NCI-H1092 treated with DMSO at 0.1 percent for 48 hours (cell line): ENCODE data around the gene EMC9.

Source experiments
- DNase-seq: peaks from one replicate; lab custom pipeline; 2025; lab: John Stamatoyannopoulos, UW

Gene EMC9, protein sequence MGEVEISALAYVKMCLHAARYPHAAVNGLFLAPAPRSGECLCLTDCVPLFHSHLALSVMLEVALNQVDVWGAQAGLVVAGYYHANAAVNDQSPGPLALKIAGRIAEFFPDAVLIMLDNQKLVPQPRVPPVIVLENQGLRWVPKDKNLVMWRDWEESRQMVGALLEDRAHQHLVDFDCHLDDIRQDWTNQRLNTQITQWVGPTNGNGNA

DNA sequence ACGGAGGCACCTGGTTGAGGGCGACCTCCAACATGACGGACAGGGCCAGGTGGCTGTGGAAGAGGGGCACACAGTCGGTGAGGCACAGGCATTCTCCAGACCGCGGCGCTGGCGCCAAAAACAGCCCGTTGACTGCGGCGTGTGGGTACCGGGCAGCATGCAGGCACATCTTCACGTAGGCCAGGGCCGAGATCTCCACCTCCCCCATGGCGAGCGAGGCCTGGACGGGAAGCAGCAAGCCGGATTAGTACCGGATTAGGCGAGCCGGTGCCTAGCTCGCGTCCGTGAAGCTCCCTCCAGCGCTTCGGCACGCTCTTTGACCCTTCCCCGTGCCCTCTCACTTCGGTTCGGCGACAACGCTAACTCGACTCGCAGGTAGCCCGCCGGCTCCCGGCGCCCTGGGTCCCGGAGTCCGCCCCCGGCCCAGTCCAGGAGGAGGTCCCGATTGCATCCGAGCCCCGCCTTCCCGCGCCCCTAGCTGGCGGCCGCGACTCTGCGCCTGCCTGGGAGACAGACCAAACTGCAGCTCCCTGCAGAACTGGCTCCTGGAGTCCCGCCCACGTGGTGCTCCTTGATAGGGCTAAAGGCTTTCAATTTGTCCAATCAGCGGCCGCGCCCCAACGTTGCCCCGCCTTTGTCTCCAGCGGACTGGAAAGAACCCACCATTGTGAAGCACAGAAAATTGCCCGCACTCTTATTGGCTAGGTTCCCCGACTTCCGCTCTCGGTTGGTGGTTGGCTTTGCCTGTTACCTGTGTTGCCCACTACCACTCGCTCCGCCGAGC, at the start of gene EMC9:
TSS of gene EMC9 (minus strand) at position 495 of the 784 bp plus-strand sequence. CDS start at position 208, 287 bp downstream.
- peak; percentile 100 for DNase-seq

DNA sequence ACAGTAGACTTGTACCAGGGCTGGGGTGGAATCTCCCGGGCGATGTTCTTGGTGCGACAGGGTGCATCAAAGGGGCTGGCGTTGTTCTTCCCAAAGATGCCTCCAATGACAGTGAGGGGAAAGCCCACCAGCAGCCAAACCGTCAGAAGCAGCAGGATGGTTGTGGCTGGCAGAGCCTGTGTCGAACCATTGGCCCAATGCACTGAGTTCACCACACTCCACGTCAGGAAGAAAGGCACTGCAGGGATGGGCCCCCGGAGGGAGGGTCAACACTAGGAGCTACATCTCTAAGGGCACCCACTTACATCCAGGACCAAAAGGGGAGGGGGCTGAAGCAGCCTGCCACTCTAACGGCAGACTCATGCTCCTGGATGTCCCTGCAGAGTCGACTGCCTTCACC, 49.0 kb upstream of the EMC9 start:
- DNase-seq: no peak

DNA sequence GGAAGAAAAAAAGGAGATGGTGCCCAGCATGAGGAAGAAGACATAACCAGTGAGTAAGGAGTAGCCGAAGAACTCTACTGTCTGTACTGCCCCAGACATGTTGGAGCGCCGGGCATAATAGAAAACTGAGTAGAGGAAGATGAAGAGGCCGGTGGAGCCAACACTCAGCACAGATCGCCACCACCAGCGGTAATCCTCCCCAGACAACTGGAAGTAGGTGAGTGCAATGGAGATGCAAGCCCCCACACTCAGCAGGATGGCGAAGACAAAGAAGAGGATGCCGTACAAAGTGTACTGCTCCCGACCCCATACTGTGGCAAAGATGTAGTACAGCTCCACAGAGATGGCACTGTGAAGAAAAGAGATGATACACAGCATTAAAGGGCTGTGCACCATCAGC, 48.1 kb upstream of the EMC9 start:
- no peak for DNase-seq

DNA sequence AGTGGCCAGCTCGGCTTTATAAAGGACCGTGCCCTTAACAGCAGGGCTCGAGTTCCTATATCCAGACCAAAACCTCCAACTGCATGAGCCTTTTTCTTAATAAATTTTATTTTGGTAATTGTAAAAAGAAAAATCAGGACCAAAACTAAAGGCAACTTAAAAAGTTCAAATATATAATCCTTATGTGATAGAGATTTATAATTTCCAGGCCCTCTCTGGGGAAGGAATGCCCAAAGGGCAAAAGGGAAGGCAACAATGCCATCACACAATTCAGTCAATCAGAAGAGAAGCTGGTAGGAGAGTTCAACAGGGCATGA, 47.6 kb upstream of the EMC9 start:
- DNase-seq: no peak

DNA sequence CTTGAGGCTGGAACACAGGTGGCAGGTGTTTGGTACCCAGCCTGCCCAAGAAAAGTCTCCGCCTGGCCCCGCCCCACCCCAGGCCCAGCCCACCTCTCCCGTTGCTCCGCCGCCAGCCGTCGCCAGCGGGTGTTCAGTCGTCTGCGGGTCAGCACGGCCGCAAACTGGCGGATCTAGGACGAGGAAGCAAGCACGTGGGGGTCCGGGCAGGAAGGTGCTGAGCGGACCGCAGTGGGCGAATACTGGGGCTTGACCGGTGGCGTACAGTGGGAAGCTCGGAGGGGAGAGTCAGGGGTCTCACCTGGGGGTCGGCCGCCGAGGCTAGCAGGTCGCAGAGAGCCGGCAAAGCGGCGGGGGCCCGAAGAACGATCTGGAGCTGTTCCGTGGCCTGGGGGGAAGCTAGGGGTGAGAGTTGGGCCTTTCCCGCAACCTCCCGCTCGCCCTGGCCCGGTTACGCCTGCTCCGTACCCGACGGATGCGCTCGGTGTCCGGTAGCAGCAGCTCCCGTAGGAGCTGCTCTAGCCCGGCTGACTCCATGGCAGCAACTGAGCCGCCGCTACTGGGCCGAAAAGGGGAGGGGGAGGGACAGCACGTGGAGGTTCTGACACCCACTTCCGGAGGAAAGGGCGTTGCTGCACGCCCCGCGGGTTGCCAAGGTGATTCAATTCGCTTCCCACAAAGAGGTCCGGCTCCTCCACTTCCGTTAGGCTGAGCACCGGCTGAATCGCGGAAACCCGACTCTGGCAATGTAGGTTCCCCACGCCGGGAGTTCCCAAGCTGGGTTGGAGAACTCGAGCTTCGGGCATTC, 47.1 kb upstream of the EMC9 start, which contains the start of gene IPO4:
TSS of gene IPO4 (minus strand) at position 566 of the 808 bp plus-strand sequence. CDS start at position 537, 29 bp downstream.
- DNase-seq: peak; percentile 99

DNA sequence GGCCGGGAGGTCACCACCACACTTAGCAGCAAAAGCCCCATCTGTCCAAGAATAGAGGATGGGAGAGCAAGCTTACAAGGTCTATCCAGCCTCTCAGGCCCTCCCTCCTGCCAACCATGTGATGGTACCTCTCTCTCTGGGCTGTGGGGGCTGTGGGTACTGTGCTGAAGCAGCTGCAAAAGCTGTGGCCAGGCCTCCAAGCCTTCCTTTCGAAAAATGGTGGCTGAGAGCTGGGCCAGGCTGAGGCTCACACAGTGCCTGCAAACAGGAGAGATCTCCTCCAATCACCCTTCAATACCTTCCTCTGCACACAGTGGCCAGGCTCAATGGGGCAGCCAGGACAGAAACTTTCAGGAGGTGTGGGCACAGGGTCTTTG, 46.1 kb upstream of the EMC9 start:
- DNase-seq: no peak

DNA sequence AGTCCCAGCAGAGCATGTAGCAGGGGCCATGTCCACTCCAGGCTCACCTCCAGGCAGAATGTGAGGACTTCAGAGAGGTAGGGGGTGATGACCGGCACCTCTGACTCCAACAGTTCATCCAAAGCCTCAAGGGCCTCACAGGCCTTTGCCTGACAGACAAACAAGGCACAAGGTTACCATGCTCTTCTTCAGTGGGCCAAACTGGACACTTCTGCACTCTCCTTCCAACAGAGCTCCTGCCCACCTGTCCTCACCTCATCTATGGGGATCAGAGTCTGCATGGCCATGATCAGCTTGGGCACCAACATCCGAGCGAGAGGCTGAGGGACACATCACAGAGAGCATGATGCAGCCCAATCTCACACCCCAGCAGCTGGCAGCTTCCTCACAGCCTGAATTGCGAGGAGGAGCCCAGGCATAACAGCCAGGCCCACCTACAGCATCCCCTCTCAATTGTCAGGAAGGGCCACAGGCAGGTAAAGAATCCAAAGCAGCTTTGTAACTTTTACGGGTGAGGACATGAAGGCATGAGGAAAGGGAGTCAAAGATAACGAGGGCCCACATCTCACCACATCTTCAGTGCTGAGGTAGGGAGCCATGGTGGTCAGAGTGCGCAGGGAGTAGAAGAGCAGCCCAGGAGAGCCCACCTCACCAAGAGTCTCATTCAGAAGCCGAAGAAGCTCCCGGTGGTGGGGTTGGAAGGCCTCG, 45.6 kb upstream of the EMC9 start:
- no peak for DNase-seq

DNA sequence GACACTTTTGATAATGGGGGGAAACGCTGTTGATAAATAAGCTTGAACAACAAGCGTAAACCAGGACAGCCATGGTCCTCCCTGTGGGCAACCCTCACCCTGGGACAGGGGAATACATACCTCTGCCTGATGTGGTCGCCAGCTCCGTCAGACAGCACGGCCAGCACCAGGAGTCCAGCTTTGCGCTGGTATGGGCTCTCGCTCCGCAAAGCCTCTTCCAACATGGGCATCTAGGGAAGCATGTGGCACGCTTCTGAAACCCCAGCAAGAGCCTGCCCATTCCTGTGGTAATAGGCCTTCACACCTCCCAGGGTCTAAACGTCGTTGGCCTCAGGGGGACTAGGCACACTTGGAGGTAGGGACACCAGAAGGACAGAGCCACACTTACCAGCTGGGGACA, 44.4 kb upstream of the EMC9 start:
- no peak for DNase-seq

DNA sequence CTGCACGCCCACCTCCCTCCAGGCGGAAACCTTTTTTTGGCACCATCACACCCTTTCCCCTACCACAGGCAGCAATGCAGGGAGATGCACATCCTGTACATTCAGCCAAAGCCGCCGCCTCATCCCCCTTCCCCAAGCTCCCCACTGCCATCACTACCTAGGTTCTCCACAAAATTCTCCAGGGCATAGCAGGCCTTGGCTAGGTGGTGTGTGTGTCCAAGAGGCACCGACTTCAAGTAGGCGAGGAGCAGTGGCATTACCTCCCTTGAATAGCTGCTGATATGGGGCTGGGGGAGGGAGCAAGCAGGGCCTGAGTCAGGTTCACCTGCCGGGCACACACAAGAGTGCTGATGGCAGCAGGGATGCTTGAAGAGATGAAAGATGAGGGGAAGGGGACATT, 43.6 kb upstream of the EMC9 start:
- DNase-seq: no peak

DNA sequence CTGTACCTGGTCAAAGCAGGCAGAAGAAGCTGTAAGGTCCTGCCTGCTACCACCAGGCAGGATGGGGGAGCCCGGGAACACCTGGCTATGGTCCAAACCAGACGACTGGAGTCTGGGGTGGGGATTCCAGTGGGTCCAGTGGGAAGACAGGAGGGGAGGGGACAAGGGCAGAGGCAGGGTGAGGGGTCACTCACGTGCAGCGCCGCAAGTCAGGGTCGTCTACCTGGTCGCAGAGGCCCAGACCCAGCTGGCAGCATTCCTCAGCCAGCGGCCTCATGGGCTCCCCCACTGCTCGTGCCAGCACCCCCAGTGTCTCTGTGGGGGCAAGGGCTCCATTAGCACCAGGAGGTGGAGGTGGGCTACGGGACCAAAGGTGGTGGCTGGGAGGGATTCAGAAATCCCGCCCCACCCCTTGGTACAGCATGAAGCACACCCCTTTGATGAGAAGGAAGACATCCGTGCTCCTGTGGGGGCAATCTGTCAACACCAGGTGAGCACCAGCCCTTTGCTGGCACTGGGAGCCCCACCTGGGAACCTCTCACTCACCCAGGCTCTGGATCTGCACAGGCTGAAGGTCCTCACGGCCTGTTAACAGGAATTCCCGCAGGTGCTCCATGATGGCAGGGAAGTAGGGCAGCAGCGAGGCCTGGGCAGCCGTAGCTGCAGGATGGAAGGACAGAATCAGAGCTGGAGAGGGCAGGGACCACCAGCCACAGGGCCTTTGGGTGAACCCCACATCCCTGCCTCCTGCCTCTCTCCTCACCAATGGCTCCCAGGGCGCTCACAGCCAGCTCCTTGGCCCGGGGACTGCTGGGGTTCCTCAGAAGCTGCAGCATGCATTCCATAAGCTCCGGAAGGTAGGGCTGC, 42.9 kb upstream of the EMC9 start:
- no peak for DNase-seq

DNA sequence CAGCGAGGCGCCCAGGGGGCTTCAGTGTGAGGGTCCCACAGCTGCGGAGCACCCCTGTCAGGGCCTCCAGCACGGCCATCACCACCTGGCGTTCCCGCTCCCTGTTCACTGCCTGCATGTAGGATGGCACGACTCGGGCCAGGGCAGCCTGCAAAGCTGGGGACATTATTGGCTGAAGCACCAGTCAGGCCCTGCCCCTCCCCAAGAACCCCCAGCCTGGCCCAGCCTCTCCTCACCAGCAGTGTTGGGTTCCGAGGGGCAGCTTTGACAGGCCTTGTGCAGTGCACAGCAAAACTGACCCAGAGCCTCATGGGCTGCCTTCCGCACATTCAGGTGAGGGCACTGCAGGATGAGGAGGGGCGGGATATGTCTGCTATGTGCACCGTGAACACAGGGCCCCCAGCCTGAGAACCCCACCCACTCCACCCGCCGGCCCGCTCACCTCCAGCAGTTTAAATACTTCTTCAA, 41.7 kb upstream of the EMC9 start:
- DNase-seq: no peak

DNA sequence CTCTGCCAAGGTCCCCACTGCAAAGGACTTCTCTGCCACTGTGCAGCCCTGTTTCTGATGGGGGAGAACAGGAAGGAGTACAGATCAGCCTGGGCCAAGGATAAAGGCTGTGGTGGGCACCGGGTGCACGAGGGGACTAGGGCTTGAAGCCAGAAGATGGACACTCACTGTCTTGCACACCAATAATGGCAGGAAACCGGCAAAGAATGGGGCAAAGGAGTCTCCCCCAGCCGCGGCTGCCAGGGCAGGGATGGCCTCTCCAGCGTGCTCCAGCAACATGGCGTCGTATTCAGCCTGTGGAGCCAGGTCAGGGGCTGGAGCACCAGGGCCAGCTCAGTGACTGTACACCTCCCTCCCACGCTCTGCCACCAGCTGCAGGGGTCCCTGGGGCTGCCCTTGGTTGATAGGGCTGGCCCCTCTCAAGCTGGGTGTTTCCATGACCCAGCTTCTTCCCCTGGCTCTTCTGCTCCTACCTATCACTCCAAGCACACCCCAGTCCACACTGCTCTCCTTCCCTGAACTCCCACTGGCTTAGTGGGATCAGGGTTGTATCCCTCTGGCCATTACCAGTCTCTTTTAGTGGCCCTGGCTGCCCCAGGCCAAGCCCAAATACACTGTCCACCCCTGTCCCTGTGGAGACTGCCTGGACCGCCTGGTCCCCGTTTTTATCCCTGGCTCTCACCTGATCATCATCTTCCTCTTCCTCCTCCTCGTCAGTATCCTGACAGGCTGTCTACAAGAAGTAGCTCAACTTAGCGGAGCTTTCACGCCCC, 40.9 kb upstream of the EMC9 start:
- no peak for DNase-seq

DNA sequence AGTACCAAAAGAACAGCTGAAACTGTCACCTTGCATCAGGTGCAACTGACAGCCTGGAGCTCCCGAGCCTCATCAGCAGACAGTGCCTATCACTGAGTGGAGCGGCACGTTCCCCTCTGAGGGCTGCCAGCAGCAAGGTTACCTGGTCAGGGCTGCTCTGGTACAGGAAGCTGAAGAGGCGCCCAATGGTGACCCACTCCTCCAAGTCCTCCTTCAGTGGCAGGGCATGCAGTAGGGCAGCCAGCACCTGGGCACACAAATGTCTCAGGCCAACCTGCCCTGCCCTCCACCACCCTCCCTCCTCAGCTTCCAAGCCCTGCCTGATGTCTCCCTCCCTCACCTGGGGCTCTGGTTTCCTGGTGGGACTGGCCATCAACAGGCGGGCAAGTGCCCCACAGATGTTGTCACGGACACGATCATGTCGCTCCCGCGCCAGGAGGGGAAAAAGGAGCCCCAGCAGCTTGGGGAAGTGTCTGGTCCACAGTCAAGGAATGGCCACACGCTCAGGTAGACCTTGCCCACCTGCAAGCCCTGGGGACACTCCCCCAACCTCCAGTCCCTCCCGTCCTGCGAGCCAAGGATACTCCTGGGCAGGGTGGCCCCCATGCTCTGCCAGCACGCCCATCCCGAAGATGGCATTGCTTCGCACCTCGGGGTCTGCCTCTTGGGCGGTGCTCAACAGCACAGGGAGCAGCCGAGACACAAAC, 40.1 kb upstream of the EMC9 start:
- DNase-seq: no peak

DNA sequence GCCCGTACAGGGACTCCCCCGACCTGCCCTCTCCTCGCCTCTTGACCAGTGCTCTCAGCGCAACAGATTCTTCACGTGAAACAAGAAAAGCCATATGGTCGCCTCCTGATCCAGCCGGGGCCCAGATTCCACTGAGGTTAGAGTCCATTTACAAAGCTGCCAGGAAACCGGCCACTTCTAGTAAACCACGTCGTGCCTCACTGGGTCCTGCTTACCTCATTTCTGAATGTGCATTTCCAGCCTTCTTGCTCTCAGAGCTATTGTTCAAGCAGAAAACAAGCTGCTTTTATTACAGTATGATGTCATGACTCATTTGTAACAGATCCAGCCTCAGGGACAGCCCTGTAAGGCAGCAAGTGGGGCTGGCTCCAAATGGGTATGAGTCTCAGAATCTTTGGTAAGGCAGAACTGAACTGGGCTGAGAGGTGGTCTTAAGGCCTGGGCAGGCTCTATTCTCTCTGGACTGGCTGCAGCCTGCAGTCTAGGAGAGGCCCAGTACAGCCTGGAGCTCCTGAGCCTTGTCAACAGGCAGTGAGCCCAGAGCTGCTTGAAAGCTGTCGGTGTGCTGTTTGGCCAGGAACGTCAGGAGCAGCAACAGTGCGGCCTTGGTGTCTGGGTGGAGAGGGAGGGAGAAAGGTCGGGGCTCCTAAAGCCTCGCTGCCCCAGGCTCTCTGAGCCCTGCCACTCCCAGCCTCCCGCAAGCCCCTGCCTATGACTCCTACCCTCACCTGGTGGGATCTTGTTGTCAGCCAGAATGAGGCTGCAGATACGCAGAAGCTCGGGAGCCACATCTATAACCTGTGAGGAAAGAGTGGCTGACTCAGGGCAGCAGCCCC, 38.8 kb upstream of the EMC9 start:
- no peak for DNase-seq

DNA sequence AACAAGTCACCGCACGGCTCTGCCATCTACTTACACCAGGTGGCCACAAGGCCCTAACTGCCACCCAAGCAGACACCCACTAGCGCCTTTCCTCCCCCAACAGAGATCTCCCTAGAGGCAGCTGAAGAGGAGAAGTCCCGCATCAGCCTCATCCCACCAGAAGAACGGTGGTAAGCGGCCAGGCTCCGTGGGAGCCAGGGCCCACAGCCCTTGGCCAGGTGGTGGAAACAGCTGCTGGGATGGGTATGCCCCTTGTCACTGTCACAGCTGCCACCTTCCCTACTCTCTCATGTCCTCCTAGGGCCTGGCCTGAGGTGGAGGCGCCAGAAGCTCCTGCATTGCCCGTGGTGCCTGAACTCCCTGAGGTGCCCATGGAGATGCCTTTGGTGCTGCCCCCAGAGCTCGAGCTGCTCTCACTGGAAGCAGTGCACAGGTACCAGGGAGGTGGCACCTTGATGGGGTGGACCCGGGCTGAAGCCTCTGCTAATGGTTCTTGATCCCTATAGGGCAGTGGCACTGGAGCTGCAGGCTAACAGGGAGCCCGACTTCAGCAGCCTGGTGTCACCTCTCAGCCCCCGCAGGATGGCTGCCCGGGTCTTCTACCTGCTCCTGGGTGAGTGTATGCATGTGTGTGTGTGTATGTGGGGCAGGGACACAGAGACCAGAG, 38.0 kb upstream of the EMC9 start:
- no peak for DNase-seq

DNA sequence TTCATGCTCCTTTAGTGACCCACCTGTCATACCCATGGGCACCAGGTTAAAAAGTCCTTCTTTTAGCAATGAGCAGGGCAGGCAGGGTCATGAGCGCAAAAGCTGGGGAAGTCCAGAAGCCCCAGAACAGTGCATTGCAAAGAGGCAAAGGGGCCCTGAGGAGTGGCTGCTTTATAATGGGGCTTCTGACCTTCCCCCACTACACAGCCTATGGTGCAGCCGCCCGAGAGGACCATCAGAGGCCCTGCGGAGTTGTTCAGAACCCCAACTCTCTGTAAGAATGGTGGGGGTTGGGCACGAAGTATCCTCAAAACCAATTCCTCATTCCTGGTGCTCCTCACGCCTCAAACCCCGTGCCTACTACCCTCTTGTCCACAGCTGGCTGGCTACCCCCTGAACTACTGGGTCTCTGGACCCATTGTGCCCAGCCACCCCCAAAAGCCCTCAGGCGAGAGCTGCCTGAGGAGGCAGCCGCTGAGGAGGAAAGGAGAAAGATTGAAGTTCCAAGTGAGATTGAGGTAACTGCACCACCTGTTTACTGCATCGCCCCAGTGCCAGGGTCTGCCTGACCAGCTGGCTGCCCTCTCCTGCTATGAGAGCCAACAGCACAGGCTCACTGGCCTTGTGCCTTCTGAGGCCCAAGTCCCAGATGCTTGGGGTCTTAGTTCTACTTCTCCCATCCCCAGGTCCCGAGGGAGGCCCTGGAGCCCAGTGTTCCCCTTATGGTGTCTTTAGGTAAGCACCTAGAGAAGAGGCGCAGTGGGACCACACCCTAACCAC, 37.2 kb upstream of the EMC9 start:
- DNase-seq: no peak

DNA sequence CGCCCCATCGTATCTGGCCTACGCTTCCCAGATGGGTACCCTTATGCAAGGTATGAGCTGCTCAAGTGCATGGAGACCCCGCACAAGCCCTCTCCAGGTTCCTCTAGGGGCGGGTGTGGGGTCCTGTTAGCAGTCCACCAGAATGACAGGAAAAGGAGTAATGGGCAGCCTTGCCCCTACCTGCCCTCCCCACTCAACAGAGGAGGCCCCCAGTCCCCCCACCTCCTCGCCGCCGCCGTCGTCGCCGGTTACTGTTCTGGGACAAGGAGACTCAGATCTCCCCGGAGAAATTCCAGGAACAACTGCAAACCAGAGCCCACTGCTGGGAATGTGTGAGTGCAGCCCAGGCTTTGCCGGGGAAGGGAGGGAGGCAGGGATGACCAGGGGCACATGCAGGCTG, 36.5 kb upstream of the EMC9 start:
- no peak for DNase-seq
